ES-I3 (cell line): ENCODE results near the gene COX17.

Experiments
- H3K36me3 ChIP-seq: 2 replicates; pipeline ENCODE4 v1.6.1; 2013; ENCODE audit warnings: mild to moderate bottlenecking, low read length, control low read depth, moderate library complexity; ENCODE audit not compliant: insufficient read depth
- H3K4me1 ChIP-seq: 2 replicates; pipeline ENCODE4 v1.6.1; 2013; ENCODE audit warnings: mild to moderate bottlenecking, control low read depth, low read length; ENCODE audit not compliant: insufficient read depth
- H3K9ac ChIP-seq: 2 replicates; pipeline ENCODE4 v1.6.1; 2013; ENCODE audit warnings: low read depth, mild to moderate bottlenecking, low read length, moderate library complexity
- H3K9me3 ChIP-seq: 2 replicates; pipeline ENCODE4 v1.6.1; 2013; ENCODE audit warnings: mild to moderate bottlenecking, low read length, moderate library complexity; ENCODE audit not compliant: control insufficient read depth, insufficient read depth

Gene COX17

GRCh38 chr3:119630128-119630879, 46.9 kb downstream of the COX17 start:
- no peak overlapping the region for H3K9ac ChIP-seq
- no peaks in the 10 kb centered on the region for H3K9me3 ChIP-seq
- H3K36me3 ChIP-seq = no peaks in the 10 kb centered on the region
- H3K4me1 ChIP-seq = peaks cover 8% of the 10 kb centered on the region; the same call in 1 of the 2 replicates

GRCh38 chr3:119628816-119629445, 48.3 kb downstream of the COX17 start:
- peaks cover 8% of the 10 kb centered on the region; the same call in 1 of the 2 replicates for H3K4me1 ChIP-seq
- H3K9me3 ChIP-seq = no peaks in the 10 kb centered on the region
- H3K36me3 ChIP-seq = no peaks in the 10 kb centered on the region
- H3K9ac ChIP-seq = no peak overlapping the region

GRCh38 chr3:119628390-119628789, 48.8 kb downstream of the COX17 start:
- Histone ChIP-seq H3K9ac (no peak overlapping the region), H3K4me1 (peaks cover 8% of the 10 kb centered on the region; the same call in 1 of the 2 replicates), H3K9me3 (no peaks in the 10 kb centered on the region), H3K36me3 (no peaks in the 10 kb centered on the region)

DNA sequence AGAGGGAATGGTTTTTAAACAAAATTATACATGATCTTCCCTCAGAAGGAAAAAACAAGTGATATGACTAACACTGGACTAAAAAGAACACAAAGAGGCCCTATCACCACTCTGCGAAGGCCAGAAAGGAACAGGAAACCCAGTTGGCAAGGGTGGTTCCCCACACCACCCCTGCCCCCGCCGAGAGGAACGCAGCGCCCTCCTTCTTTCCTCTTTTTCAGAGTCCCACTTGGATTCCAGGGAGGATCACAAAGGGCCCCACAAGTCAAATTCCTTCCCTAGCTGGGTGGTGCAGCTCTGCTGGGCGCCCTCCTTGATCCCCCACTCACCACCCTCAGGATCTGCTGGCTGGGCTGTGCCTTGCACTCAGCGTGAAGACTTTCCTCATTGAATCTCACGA, 49.7 kb downstream of the COX17 start:
- Histone ChIP-seq H3K4me1 (peaks cover 8% of the 10 kb centered on the region; the same call in 1 of the 2 replicates), H3K9ac (no peak overlapping the region), H3K9me3 (no peaks in the 10 kb centered on the region), H3K36me3 (no peaks in the 10 kb centered on the region)

GRCh38 chr3:119626196-119626595, 51.0 kb downstream of the COX17 start:
- no peak overlapping the region for H3K9ac ChIP-seq
- no peaks in the 10 kb centered on the region for H3K36me3 ChIP-seq
- peaks cover 5% of the 10 kb centered on the region; the same call in 1 of the 2 replicates for H3K4me1 ChIP-seq
- no peaks in the 10 kb centered on the region for H3K9me3 ChIP-seq

DNA sequence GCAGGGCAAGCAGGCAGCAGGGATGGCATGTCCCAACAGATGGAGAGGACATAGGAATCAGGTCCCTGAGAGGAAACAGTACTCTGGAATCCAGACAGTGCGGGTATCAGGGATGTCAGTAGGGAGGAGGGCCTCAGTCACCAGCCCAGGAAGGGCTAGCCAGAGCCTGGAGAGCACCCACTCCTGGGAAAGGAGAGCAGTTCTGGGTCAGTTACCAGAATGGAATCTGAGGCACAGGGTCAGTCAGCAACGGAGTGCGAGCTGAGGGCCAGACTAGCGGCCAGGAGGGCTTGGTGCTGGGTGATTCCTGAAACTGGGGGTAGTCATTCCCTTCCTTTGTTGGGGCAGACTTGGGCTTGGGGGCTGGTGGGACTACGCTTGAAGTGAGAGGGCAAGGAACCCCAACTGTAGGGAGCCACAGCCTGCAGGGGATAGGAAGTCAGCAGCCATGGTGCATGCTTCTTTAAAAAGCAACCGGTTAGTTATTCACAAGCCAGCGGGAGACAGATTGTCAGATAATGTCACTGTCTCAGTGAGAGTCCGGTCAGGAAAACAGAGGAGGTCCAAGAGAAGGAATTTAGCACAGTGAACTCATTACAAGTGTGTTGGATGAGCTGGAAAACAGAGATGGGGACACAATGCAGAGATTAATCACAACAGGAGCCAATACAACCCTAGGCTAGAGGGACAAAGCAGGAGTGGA, 51.6 kb downstream of the COX17 start:
- Histone ChIP-seq H3K9ac (no peak overlapping the region), H3K36me3 (no peaks in the 10 kb centered on the region), H3K4me1 (peaks cover under 1% of the 10 kb centered on the region; the same call in 1 of the 2 replicates), H3K9me3 (no peaks in the 10 kb centered on the region)

GRCh38 chr3:119624002-119624720, 53.0 kb downstream of the COX17 start:
- no peaks in the 10 kb centered on the region for H3K4me1 ChIP-seq
- no peak overlapping the region for H3K9ac ChIP-seq
- no peaks in the 10 kb centered on the region for H3K36me3 ChIP-seq
- no peaks in the 10 kb centered on the region for H3K9me3 ChIP-seq

GRCh38 chr3:119620899-119621298, 56.3 kb downstream of the COX17 start:
- Histone ChIP-seq H3K9me3 (no peaks in the 10 kb centered on the region), H3K4me1 (no peaks in the 10 kb centered on the region), H3K9ac (no peak overlapping the region), H3K36me3 (no peaks in the 10 kb centered on the region)
